Spleen (tissue), 11 donors: ENCODE measurements around the gene DPF3. TPM values are rescaled to one million over a fixed set of nuclear protein-coding genes. Genes with fewer than 3 reads are reported as not detected.

Experiments used
- DNase-seq: peaks from one replicate; pipeline ENCODE4 v3.0.0-alpha.2; 2020
- H3K27ac ChIP-seq, 8 donors: fragments of 200-600 bp; sonication (generic) in 7 of 8; 1 replicate in 4 of 8; 2 replicates in 4 of 8; pipeline versions ENCODE4 v1.5.0 to v1.8.0; 2016 to 2021; ENCODE audit warnings: inconsistent platforms in 4 of 8, mild to moderate bottlenecking in 4 of 8, moderate library complexity in 1 of 8
- H3K27me3 ChIP-seq, 7 donors: fragments of 200-600 bp; sonication (generic) in 6 of 7; replicated peaks in 1 of 7; 1 replicate in 4 of 7; 2 replicates in 3 of 7; pipeline versions ENCODE4 v1.5.0 to v1.8.0; 2016 to 2021; ENCODE audit warnings: inconsistent platforms in 3 of 7, mild to moderate bottlenecking in 1 of 7
- H3K36me3 ChIP-seq, 6 donors: fragments of 200-600 bp; sonication (generic) in 5 of 6; 1 replicate in 4 of 6; 2 replicates in 2 of 6; pipeline versions ENCODE4 v1.5.0 to v1.8.0; 2016 to 2021; ENCODE audit warnings: inconsistent platforms in 2 of 6
- H3K4me1 ChIP-seq, 6 donors: fragments of 200-600 bp; sonication (generic) in 5 of 6; 1 replicate in 3 of 6; 2 replicates in 3 of 6; pipeline versions ENCODE4 v1.5.0 to v1.8.0; 2016 to 2021; ENCODE audit warnings: inconsistent platforms in 3 of 6
- H3K4me3 ChIP-seq, 8 donors: fragments of 200-600 bp; sonication (generic) in 7 of 8; 1 replicate in 4 of 8; 2 replicates in 4 of 8; pipeline versions ENCODE4 v1.5.0 to v1.8.0; 2016 to 2021; ENCODE audit warnings: inconsistent platforms in 4 of 8, mild to moderate bottlenecking in 4 of 8, moderate library complexity in 2 of 8
- H3K9me3 ChIP-seq, 8 donors: fragments of 200-600 bp; sonication (generic) in 7 of 8; 1 replicate in 4 of 8; 2 replicates in 4 of 8; pipeline versions ENCODE4 v1.5.0 to v1.8.0; 2016 to 2021; ENCODE audit warnings: inconsistent platforms in 4 of 8
- POLR2A ChIP-seq, 3 donors: fragments of 450-650 bp; IDR thresholded peaks; one replicate each; pipeline ENCODE4 v1.5.1; 2017; ENCODE audit warnings: antibody characterized with exemption in 3 of 3, mild to moderate bottlenecking in 1 of 3
- POLR2AphosphoS5 ChIP-seq, 3 donors: sonication (generic); formaldehyde crosslinking; IDR thresholded peaks; one replicate each; pipeline ENCODE4 v1.5.1; 2017; ENCODE audit warnings: antibody characterized with exemption in 3 of 3
- WGBS, 5 donors: extraction: QIAGEN DNeasy Blood & Tissue Kit in 3 of 5; methylation state at CpG; one replicate each; pipeline versions ENCODE4 v1.1.5 to v1.1.7; 2013 to 2018; 5-methylcytosine and 5-hydroxymethylcytosine counted together
- intact Hi-C: fragments of 100-400 bp; cut with DNase I; formaldehyde crosslinking; loops from one replicate; pipeline ENCODE4 v1.15.0; 2023; ENCODE audit warnings: low total_unique reads
- polyA plus RNA-seq, 3 donors: library from polyadenylated mRNA; stranded (reverse); fragments of 200-250 nt; gene quantifications; one replicate each; pipeline ENCODE4 v1.2.1, GENCODE V29; 2013
- total RNA-seq, 7 donors: library from RNA; depleted of rRNA in 3 of 7; stranded (reverse); fragments of >200 nt in 3 of 7; fragmentation: NEBNext Ultra II Directional in 4 of 7; extraction: Animal tissue kit (Norgen Biotek cat#: 25700) in 4 of 7; gene quantifications; one replicate each; pipeline versions ENCODE4 v1.1.0 to v1.2.1, GENCODE V29; 2016 to 2021
- TF ChIP-seq, protein P1 (sequence below), 11 experiments: fragments of 200-600 bp in 7 of 11; fragments of 450-650 bp in 4 of 11; sonication (generic) in 4 of 11; IDR thresholded peaks in 8 of 11; conservative IDR thresholded peaks in 3 of 11; 1 replicate in 7 of 11; 2 replicates in 4 of 11; pipeline versions ENCODE4 v1.4.0 to v1.8.0; 2016 to 2021; ENCODE audit warnings: antibody characterized with exemption in 11 of 11, inconsistent platforms in 4 of 11, mild to moderate bottlenecking in 1 of 11
- donor health status: healthy with polysubstance abuse.
- donor health status: DM: no; HTN: no; CAD: no; lungs with moderate emphysema.
- donor health status: DM: no; HTN: no; CAD: no.
- donor health status: Bipolar disorder and iron deficiency.
- donor health status: healthy.
- donor health status: DM: no; HTN: no; CAD: no.
- donor health status: DM: yes; HTN: yes; CAD: no.

DPF3 gene
- total and polyA plus RNA-seq, 10 donors: 0.76 to 8.9 (median 3.0) TPM

DNA sequence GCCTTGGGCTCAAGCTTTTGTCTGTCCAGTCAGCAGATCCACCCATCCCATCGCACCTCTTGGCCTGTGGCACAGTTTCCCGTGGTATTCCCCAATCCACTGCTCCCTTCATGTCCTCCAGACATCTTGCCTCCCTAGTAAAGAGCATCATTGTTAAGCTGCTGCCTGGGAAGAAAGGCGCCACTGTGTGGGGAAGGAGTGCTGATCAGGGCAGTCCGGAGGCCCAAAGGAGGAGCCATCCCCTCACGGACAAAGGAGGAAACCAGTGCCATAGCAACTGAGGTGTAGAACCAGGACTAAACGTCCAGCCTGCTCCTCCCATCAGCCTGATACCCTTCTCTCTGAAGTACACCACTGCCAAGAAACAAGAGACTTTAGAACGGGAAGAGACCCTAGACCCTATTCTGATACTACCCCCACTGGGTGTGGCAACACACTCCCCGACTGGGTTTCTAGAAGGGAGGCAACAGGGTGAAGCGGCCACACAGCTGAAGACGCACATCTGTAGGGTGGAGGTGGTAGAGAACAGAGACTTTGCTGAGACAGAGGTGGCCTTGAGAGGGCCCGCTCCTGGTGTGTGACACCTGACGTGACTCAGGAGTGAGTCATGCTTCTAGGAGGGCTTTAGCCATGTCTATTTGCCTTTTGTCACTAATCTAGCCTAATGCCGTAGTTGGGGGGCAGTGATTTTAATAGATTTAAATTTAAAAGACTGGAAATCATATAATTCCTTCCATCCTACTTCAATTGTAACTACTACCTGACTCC lies 185.0 kb downstream of the DPF3 start:
- Histone ChIP-seq H3K27me3 (no peaks in the 10 kb centered on the region), H3K4me1 (peaks cover 0 to 19% (median 11%) of the 10 kb centered on the region in 6 donors), H3K27ac (no peak overlapping the region), H3K36me3 (no peaks in the 10 kb centered on the region), H3K9me3 (no peaks in the 10 kb centered on the region), H3K4me3 (no peak overlapping the region)
- intact Hi-C loops: no loop called here
- 84 to 89% (median 88%) methylated on average over 13 of the region's 13 CpGs for WGBS, 5 donors
- DNase-seq: no peak
- TF ChIP-seq POLR2A (IDR thresholded peaks at IDR 0.05) (no peak), POLR2AphosphoS5 (IDR thresholded peaks at IDR 0.05) (no peak)
- TF ChIP-seq, protein P1, sequence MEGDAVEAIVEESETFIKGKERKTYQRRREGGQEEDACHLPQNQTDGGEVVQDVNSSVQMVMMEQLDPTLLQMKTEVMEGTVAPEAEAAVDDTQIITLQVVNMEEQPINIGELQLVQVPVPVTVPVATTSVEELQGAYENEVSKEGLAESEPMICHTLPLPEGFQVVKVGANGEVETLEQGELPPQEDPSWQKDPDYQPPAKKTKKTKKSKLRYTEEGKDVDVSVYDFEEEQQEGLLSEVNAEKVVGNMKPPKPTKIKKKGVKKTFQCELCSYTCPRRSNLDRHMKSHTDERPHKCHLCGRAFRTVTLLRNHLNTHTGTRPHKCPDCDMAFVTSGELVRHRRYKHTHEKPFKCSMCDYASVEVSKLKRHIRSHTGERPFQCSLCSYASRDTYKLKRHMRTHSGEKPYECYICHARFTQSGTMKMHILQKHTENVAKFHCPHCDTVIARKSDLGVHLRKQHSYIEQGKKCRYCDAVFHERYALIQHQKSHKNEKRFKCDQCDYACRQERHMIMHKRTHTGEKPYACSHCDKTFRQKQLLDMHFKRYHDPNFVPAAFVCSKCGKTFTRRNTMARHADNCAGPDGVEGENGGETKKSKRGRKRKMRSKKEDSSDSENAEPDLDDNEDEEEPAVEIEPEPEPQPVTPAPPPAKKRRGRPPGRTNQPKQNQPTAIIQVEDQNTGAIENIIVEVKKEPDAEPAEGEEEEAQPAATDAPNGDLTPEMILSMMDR (IDR thresholded peaks at IDR 0.05 in 8 of 11, conservative IDR thresholded peaks at IDR 0.05 in 3 of 11): no peak

DNA sequence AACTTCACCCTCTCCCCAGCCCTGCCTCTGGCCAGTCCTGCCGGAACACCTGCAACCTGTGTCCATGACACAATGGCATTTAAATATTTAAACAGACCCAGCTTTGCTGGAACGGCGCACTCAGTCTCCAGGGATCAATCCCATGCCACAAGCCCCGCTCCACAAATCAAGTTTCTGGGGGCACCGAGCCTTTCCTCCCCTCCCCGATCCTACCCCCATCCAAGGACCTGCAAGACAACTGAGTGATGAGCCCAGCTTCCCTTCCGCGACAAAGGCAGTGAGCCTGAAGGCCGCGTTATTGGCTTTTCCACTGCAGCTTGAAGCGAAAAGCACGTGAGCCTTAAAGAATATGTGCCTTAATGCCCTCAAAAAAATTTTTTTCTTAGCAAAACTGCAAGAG lies 185.7 kb downstream of the DPF3 start:
- no peak overlapping the region for H3K27ac ChIP-seq
- no peak for TF ChIP-seq POLR2A (IDR thresholded peaks at IDR 0.05)
- no peak for TF ChIP-seq POLR2AphosphoS5 (IDR thresholded peaks at IDR 0.05)
- TF ChIP-seq, protein P1 (IDR thresholded peaks at IDR 0.05 in 8 of 11, conservative IDR thresholded peaks at IDR 0.05 in 3 of 11): no peak
- no peaks in the 10 kb centered on the region for H3K27me3 ChIP-seq
- no peak overlapping the region for H3K4me3 ChIP-seq
- WGBS, 5 donors: 88 to 97% (median 93%) methylated on average over 12 of the region's 12 CpGs
- DNase-seq: no peak
- no peaks in the 10 kb centered on the region for H3K9me3 ChIP-seq
- no peaks in the 10 kb centered on the region for H3K36me3 ChIP-seq
- intact Hi-C loops: no loop called here
- H3K4me1 ChIP-seq: peaks cover 0 to 12% (median 5%) of the 10 kb centered on the region in 6 donors

DNA sequence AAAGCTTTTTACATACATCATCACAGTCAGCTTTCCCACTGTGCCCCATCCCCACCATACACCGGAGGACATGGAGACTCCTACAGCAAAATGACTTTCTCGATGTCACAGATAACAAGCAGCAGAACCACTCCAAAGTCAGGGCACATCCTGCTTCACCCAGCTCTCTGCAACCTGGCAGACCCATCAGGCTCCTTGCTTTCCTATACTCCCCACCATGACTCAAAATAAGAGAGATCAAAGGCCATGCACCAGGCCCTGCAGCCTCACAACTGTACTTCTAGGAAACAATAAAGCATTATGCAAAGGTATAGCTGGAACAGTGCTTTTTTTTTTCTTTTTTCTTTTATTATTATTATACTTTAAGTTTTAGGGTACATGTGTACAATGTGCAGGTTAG lies 187.4 kb downstream of the DPF3 start:
- intact Hi-C loops: no loop called here
- H3K36me3 ChIP-seq: no peaks in the 10 kb centered on the region
- TF ChIP-seq, protein P1 (IDR thresholded peaks at IDR 0.05 in 8 of 11, conservative IDR thresholded peaks at IDR 0.05 in 3 of 11): no peak
- TF ChIP-seq POLR2A (IDR thresholded peaks at IDR 0.05) (no peak), POLR2AphosphoS5 (IDR thresholded peaks at IDR 0.05) (no peak)
- H3K27ac ChIP-seq: no peak overlapping the region
- WGBS, 5 donors: 73 to 94% (median 82%) methylated on average over 2 of the region's 2 CpGs
- no peaks in the 10 kb centered on the region for H3K9me3 ChIP-seq
- H3K27me3 ChIP-seq: no peaks in the 10 kb centered on the region
- DNase-seq: no peak
- H3K4me3 ChIP-seq: no peak overlapping the region
- peaks cover 0 to 11% (median 0%) of the 10 kb centered on the region in 6 donors for H3K4me1 ChIP-seq

DNA sequence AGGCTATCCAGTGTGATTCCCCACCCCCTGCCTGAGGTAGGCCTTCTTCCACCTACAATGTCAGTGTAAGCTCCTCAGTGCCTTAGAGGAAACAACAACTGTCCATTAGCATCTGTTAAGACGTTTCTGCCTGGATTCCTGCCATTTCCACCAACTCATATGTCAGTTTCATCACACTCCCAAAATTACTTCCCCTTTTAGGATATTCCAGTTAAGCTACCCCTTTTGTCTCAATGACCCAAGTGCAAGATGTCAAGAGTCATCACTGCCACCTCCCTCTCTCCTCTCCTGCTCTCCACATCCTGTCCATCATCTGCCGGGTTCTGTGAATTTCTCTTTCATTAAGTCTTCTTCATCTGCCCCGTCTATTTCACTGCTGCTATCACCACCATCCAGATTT lies 189.4 kb downstream of the DPF3 start:
- TF ChIP-seq POLR2A (IDR thresholded peaks at IDR 0.05) (no peak), POLR2AphosphoS5 (IDR thresholded peaks at IDR 0.05) (no peak)
- TF ChIP-seq, protein P1 (IDR thresholded peaks at IDR 0.05 in 8 of 11, conservative IDR thresholded peaks at IDR 0.05 in 3 of 11): no peak
- peaks cover 0 to 24% (median 2%) of the 10 kb centered on the region in 6 donors for H3K4me1 ChIP-seq
- 39 to 59% (median 48%) methylated on average over 3 of the region's 3 CpGs for WGBS, 5 donors
- no peaks in the 10 kb centered on the region for H3K9me3 ChIP-seq
- DNase-seq: no peak
- H3K4me3 ChIP-seq: no peak overlapping the region
- intact Hi-C loops: no loop called here
- H3K36me3 ChIP-seq: no peaks in the 10 kb centered on the region
- H3K27me3 ChIP-seq: no peaks in the 10 kb centered on the region
- H3K27ac ChIP-seq: no peak overlapping the region
